HG03565 (cell line): ENCODE measurements around the gene RTP1.
"Not testable (repeated sequence)": the region's sequence is repeated elsewhere in the genome, so short reads cannot be mapped to it uniquely, and the experiment has no call there.

Experiments used
- ATAC-seq: cut with Tn5 transposase; IDR thresholded peaks from one replicate; pipeline ENCODE4 v1.9.1; 2021; ENCODE audit warnings: mild to moderate bottlenecking, moderate library complexity; ENCODE audit not compliant: unreplicated experiment

The RTP1 gene

GRCh38 chr3:187237741-187238140 lies 40.5 kb downstream of the RTP1 start:
- no peak for ATAC-seq

- ATAC-seq: no peak
Observed at GRCh38 chr3:187238239-187238638, 41.0 kb downstream of the RTP1 start.

- ATAC-seq: not testable (repeated sequence)
Observed at GRCh38 chr3:187238835-187239234, 41.5 kb downstream of the RTP1 start.

GRCh38 chr3:187242435-187242834 lies 45.1 kb downstream of the RTP1 start:
- no peak for ATAC-seq

GRCh38 chr3:187242900-187243299 lies 45.6 kb downstream of the RTP1 start:
- ATAC-seq: no peak

GRCh38 chr3:187243933-187244524 lies 46.7 kb downstream of the RTP1 start:
- ATAC-seq: no peak

- no peak for ATAC-seq
Observed at GRCh38 chr3:187247398-187247797, 50.1 kb downstream of the RTP1 start.
